Loucy (cell line): Measurements from ENCODE around the gene LYPD5.

Experiments
- CTCF ChIP-seq: fragments of 200-600 bp; sonication (generic); conservative IDR thresholded peaks from 2 replicates; pipeline ENCODE4 v1.5.1; 2014; ENCODE audit warnings: mild to moderate bottlenecking, antibody characterized with exemption, low read length
- EZH2phosphoT487 ChIP-seq: fragments of 200-600 bp; IDR thresholded peaks from 2 replicates; pipeline ENCODE4 v1.6.1; 2018; ENCODE audit warnings: antibody characterized with exemption, mild to moderate bottlenecking, moderate library complexity, borderline replicate concordance

- TF ChIP-seq CTCF (no peak), EZH2phosphoT487 (no peak)
Measured at GRCh38 chr19:43768273-43769050, 33.8 kb downstream of the LYPD5 start.
